GM18520 (cell line): ENCODE data around the gene CCT3.
"Not testable (repeated sequence)": the region's sequence is repeated elsewhere in the genome, so short reads cannot be mapped to it uniquely, and the experiment has no call there.

ENCODE experiments used
- ATAC-seq: cut with Tn5 transposase; IDR thresholded peaks from one replicate; pipeline ENCODE4 v1.9.1; 2021; ENCODE audit not compliant: unreplicated experiment

Gene CCT3

DNA sequence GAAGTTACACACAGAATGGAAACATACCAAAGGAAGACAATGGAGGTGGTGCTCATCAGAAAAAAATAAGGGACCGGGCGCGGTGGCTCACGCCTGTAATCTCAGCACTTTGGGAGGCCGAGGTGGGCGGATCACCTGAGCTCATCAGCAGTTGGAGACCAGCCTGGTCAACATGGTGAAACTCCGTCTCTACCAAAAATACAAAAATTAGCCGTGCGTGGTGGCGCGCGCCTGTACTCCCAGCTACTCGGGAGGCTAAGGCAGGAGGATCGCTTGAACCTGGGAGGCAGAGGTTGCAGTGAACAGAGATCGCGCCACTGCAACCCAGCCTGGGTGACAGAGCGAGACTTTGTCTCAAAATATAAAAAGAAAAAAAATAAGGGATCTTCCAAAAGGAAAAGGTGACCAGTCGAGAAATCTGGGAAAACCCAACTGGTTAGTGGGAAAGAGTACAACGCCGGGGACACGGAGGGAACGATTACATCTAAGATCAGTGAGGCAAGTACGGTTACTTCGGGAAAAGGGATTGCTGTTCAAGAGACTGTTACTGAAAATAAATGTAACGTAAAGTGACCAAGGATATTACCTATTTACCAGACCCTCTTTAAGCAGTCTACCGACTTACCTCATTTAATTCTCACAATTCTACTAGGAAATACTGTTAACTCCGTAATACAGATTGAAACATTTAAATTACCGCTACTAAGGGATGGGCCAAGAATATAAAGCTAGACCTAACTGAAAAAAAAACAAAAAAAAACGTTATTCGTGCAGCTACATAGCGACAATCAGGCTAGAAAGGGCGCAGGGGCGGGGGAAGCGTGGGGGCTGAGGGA, 822 bp downstream of the CCT3 start:
- ATAC-seq, result no peak

DNA sequence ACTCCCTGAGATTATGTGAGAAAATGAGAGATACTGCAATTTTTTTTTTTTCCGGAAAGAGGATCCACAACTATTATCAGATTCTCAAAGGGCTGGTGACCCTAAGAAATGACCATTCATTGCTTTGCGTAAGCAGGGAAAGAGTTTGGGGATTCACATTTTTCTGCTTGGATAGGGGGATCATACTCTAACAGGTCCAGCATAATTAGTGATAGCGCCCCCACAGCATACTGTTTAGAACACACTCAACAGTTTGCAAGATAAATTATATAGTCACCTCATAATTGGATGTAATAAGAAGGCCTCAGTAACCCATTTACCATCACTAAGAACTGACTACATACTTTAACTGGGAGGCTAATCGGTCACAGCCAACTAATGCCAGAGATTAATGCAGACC, 1.9 kb downstream of the CCT3 start:
- ATAC-seq, result no peak

DNA sequence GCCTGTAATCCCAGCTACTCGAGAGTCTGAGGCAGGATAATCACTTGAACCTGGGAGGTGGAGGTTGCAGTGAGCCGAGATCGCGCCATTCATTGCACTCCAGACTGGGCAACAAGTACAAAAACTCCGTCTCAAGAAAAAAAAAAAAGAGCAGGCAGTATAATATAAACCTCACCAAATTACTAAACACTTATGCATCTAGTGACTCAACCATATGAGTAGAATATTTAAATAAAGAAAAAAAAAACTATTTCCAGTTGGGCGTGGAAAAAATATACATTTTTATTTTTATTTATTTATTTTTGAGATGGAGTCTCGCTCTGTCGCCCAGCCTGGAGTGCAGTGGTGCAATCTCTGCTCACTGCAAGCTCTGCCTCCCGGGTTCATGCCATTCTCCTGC, 14.9 kb downstream of the CCT3 start:
- ATAC-seq, result not testable (repeated sequence)

DNA sequence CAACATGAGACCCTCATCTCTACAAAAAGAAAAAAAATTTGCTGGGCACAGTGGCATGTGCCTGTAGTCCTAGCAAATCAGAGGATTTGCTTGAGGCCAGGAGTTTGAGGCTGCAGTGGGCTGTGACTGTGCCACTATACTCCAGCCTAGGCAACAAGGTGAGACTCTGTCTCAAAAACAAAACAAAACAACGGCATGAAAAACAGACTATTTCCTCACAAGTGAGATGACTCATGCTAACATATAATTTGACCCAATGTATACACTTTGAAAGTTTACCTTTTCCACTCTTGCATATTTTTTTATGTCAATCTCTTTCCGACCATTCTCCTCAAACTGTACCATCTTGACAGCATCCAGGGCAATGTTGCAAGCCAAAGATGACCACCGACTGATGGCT, 17.5 kb downstream of the CCT3 start:
- ATAC-seq, result no peak

DNA sequence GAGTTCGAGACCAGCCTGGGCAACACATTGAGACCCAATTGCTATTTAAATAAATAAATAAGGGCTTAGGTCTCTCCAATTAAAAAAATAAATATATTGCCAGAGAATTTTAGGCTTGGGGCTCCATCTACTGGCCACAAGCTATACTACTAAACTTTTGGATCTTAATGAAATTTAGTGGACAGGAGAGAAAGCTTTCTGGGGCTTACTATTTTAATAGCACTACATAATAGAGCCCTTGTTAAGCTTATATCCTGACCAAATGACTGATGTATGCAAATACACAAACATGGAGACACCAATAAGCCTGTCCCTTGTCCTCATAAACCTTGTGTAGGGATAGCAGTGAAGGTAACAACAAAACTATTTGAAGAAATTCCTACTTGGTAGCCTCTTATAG, 18.4 kb downstream of the CCT3 start:
- ATAC-seq, result no peak

DNA sequence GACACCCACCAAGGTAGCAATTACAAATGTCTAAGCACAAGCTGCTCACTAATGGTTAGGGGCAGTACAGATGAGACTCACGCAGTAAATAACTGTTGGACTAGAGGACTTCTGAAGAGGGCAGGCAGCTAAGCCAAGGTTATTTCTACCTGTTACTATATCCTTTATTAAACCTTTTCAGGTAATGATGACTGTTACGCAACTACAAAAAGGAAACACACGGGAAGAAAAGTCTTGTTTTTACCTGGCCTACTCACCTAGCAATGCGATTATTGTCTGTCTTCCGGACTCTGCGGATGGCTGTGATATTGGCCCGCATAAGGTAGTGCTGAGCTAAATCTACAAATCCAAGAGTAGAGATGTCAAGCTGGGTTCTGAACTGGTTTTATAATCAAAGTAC, 21.2 kb downstream of the CCT3 start:
- ATAC-seq, result no peak

DNA sequence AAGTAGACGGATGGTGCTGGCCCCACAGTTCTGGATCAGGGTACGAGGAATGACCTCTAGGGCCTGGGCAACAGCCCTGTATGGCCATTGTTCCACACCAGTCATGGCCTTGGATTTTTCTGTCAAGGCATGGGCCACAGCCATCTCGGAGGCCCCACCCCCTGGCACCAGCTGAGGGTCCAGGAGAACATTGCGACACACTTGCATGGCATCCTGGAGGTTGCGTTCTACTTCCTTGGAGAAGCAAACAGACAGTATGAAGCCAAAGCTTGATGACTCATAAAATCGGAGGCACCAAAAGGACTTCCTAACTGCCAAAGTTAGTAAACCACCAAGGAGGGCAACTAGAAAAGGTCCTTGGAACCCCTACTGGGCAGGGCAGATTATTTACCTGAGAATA, 27.1 kb downstream of the CCT3 start:
- no peak for ATAC-seq

DNA sequence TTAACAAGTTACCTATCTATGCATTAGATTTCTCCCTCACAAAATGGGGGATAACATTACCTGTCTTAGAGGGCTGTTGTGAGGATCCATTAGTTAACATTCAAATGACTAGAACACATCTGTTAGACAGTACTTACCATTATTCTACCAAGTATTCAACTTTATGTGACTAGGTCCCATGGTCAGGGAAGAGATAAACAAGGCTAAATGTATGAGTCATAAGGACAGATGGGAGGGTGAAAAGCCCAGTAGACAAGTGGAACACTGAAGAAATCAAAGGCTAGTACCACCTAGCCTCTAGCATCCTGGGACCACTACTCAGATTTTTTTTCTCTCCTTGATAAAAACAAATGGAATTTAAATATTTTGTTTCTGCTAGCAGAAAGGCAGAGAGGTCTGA, 30.0 kb downstream of the CCT3 start:
- ATAC-seq, result no peak

DNA sequence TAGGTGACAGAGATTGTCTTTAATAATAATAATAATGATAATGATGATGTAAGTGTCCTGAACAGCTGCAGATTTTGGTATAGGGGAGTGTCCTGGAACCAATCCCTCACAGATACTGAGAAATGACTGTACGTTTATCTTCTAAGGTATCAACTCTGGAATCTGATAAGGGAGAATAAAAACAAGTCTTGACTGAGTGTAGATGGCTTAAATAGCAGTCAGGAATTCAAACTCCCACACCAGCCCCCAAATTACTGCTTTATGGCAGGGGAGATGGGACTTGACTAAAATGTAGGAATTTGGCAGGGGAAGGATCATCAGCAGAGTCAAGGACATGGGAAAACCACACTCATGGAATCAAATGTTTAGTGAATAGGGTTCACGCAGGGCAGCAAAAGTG, 32.9 kb downstream of the CCT3 start:
- ATAC-seq, result no peak

DNA sequence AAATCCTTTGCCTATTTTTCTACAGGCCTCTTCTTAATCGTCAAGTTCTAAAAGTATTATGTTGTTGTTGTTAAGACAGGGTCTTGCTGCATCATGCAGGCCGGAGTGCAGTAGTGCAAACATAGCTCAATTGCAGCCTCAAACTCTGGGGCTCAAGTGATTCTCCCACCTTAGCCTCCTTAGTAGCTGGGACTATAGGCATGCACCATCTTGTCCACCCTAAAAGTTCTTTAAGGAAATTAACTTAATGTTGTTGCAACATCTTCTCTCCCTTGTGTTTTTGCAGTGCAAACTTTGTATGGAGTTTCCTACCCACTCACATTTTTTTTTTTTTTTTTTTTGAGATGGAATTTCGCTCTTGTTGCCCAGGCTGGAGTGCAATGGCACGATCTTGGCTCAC, 34.9 kb downstream of the CCT3 start:
- ATAC-seq, result no peak

DNA sequence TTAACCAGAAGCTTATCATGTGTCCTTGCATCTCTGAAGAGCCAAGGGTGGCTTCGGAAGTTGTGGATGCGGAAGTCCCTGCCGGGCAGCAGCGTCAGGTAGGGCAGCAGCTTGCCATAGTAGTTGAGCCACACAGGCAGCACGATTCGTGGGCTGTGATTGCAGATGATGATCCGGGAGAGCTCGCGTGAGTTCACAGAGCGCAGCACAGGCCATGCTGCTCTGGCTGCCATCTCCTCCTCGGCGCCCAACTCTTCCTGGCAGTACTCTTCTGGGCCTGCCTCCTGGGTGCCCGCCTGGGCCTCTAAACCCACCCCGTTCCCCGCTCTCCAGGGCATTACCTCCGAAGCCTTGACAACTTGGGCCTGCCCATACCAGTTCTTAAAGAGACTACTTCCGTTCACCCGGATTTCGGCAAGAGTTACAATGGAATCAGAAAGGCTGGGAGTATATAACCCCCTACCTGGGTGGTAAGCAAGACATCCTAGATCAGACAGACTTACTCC, 39.2 kb downstream of the CCT3 start, which contains the start of gene VHLL:
Gene VHLL, minus strand, starts transcription at position 456 of the 506 bp plus-strand sequence. Its CDS starts 118 bp downstream, at position 338.
- ATAC-seq, result no peak

DNA sequence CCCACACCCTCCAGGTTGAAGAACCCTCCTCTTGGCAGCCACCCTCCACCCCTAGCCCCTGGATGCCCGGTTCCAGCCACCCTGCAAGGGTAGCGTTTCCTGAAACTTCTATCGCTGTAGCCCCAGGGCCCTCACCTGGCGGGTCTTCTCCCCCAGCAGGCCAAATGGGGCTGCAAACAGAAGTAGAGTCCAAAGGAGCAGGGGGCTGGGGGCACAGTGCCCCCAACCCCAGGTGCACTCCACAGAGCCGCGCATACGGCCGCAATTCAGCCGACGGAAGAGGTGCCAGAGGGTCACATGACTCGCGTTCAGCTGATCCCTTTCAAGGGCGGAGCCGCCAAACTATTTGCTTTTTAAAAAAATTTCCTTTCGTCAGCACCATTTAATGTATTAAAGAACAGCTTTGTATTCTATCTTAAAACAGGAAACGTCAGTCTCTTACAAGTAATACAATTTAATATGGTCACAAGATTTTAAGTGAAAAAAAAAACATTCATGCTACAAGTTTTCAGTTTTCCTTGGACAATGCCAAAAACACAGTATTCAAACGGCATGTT, 42.6 kb downstream of the CCT3 start, which contains the start of gene GLMP:
Gene GLMP, minus strand, starts transcription at position 289 of the 557 bp plus-strand sequence. Its CDS starts 34 bp downstream, at position 255.
- no peak for ATAC-seq

DNA sequence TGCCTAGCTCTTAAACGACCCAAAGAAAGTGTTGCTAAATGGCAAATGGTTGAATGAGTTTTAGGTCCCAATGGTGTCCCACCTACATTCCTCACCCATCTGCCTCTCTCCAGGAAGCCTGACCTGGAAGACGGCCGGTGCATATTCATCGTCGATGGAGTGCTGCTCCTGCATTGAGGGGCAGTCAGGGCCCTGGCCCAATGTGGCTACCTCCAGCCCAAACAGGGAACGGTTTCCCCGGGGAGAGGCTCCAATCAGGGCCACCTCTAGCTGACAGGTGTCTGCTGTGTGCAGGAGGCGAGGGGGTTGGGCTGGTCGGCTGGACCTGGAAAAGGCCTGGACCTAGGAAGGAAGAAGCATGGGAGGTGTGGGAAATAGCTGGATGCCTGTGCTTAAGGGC, 44.2 kb downstream of the CCT3 start:
- ATAC-seq, result no peak

DNA sequence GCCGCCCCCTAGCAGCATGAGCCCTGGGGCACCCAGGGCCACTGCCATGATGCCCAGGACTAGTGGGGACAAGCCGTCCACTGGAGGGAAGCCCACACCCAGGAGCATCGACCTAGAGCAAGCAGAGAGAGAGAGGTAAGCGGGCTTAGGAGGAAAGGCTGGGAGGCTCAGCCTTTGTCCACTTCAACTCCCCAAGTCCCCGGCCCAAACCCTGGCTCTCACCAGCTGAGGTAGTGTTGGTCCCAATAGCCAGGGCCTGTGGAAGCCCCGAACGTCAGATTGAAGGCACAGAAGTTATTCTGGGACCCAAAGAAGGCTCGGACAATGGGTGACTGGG, 45.0 kb downstream of the CCT3 start:
- ATAC-seq, result no peak

DNA sequence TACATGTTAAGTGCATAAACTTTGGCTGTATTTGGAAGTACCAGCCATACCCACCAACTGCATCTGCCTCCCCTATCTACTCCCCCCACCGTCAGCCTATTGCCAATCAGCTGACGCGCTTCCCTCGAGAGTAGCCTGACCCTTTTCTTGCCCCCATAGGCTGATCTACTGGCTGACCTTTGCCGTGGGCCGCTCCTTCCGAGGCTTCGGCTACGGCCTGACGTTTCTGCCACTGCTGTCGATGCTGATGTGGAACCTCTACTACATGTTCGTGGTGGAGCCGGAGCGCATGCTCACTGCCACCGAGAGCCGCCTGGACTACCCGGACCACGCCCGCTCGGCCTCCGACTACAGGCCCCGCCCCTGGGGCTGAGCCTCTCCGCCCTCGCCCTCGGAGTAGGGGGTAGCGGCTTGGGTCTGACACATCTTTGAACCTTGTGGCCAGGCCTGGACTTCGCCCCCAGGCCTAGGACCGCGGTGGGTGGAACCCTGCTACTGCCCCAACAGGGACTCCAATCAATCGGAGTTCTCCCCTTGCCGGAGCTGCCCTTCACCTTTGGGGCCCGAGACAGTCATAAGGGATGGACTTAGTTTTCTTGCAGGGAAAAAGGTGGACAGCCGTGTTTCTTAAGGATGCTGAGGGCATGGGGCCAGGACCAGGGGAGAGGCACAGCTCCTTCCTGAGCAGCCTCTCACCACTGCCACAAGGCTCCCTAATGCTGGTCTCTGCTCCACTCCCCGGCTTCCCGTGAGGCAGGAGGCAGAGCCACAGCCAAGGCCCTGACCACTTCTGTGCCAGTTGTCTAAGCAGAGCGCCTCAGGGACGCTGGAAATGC, 46.6 kb downstream of the CCT3 start:
- ATAC-seq, result no peak

DNA sequence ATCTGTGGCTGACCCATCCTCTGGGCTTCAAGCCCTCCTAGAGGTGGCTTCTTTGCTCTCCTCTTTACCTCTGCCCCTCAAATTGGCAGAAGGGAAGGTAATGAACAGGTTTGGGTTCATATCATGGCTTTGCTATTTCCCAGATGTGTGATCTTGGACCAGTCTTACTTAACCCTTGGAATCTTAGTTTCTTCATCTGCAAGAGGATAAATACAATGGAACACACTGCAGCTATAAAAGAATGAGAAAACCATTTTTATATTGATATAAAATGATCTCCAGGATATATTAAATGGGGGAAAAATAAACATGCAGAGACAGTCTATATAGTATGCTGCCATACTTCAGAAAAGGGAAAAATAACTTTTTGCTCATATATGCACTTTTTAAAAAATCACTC, 48.2 kb downstream of the CCT3 start:
- ATAC-seq, result no peak

DNA sequence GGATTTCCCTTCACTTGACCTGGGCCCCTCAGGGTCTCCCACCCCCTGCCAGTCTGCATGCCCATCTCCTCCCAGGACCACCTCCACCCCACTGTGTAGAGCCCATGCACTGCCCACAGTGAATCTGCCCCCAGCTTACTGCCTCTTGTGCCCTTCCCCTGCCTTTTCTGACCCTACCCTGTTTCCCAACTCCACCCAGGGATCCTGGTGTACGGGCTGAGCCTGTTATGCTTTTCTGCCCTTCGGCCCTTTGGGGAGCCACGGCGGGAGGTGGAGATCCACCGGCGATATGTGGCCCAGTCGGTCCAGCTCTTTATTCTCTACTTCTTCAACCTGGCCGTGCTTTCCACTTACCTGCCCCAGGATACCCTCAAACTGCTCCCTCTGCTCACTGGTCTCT, 52.0 kb downstream of the CCT3 start:
- ATAC-seq, result no peak

DNA sequence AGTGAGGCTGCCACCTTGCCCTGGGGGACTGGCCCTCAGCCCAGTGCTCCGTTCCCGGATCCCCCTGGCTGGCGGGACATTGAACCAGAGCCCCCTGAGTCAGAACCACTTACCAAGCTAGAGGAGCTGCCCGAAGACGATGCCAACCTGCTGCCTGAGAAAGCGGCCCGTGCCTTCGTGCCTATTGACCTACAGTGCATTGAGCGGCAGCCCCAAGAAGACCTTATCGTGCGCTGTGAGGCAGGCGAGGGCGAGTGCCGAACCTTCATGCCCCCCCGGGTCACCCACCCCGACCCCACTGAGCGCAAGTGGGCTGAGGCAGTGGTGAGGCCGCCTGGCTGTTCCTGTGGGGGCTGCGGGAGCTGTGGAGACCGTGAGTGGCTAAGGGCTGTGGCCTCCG, 52.7 kb downstream of the CCT3 start:
- no peak for ATAC-seq

DNA sequence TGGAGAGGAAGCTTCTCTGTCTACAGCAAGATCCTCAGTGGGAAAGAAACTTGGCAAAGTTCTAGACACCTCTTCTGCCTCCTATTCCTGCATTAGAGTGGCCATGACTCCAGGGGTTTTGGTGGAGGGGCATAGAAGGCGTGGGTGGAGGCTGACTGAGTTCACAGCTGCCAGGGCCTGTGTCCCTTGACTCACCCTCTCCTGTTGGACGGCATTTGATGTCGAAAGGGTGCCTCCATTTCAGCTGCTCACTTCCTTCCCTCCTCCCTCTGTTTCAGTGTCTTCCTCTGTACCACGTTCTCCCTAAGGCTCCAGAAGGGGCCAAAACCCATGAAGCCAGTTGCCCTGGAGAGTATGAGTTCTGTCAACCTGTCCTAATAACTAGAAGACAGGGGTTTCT, 53.3 kb downstream of the CCT3 start:
- ATAC-seq, result no peak

DNA sequence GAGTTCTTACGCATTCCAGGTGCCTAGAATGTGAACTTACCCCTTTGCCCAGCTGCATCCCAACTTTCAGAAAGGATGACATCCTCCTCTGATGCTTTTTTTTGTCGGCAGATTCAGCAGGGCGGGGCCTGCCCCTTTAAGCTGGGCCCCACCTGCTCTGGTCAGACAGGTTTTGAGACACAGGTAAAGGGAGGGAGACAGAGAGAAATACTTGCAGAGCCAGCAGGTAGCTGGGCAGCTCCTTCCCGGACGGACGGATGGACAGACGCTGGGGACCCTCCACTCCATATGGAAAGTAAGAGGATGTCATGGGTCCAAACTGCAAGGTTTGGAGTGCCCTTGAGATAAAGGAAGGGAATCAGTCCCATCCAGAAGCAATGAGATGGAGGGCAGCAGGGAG, 54.0 kb downstream of the CCT3 start, which contains the start of gene TMEM79:
Gene TMEM79, plus strand, starts transcription at position 214 of the 400 bp plus-strand sequence. CDS start 902 bp downstream, outside the sequence.
- ATAC-seq, result no peak

DNA sequence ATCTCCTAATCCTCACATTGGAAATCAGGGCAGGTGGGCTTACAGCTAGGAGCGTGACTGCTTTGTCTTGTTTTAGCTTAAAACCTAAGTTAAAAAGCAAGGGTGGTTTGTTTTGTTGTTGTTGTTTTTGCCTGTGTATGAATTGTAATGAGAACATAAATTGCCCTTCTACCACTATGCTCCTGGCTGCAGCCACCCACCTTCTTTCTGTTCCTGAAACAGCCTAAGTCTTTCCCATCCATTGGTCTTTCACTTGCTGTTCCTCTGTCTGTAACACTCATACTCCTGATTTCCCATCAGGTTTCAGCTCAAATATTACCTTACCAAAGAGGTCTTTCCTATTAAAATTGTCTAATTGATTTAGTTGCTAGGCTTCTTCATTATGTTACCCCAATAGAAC, 54.6 kb downstream of the CCT3 start:
- ATAC-seq, result no peak
